ENCODE data around the gene C16orf46. TPM values are rescaled to one million over a fixed set of nuclear protein-coding genes. Genes with fewer than 3 reads are reported as not detected.

Gene C16orf46
- total and polyA plus RNA-seq, 2 of the 4 experiments (the other 2 are of a cell fraction), result 0.27 to 0.72 TPM

- Histone ChIP-seq H3K36me3 (ENCODE audit: control insufficient read depth, insufficient read depth, low read length) (no peaks in the 10 kb centered on the region), H3K4ac (ENCODE audit: low read depth, low read length) (no peak overlapping the region), H3K79me1 (ENCODE audit: low read depth in 1 of 2, low read length in 2 of 2) (no peaks in the 10 kb centered on the region), H3K4me3 (ENCODE audit: insufficient read depth, low read depth, low read length) (no peak overlapping the region), H4K5ac (ENCODE audit: low read depth, low read length) (no peak overlapping the region), H2BK20ac (ENCODE audit: low read depth, low read length) (no peak overlapping the region), H2BK120ac (ENCODE audit: low read depth, low read length) (no peak overlapping the region), H2AK9ac (replicated peaks; ENCODE audit: low read depth, low read length, poor library complexity) (no peak overlapping the region), H2BK5ac (ENCODE audit: low read depth, low read length, poor library complexity, severe bottlenecking) (no peak overlapping the region), H3K14ac (replicated peaks; ENCODE audit: low read depth, low read length) (no peak overlapping the region), H2AFZ (replicated peaks; ENCODE audit: low read length, poor library complexity) (no peak overlapping the region), H3K56ac (ENCODE audit: extremely low read depth, insufficient read depth, low read length) (no peak overlapping the region), H4K8ac (ENCODE audit: low read depth in 2 of 2, low read length in 2 of 2) (no peak overlapping the region), H3K18ac (ENCODE audit: low read depth, low read length) (no peak overlapping the region), H3K9me3 (ENCODE audit: control insufficient read depth, insufficient read depth, low read length) (no peaks in the 10 kb centered on the region), H3K4me2 (ENCODE audit: low read depth, low read length) (no peak overlapping the region), H3K27ac (ENCODE audit: insufficient read depth, low read length) (no peak overlapping the region), H3K27me3 (ENCODE audit: control insufficient read depth, insufficient read depth, low read length) (no peaks in the 10 kb centered on the region), H2BK15ac (ENCODE audit: low read depth, low read length) (no peak overlapping the region), H4K20me1 (ENCODE audit: insufficient read depth, low read length) (no peaks in the 10 kb centered on the region), H3K9ac (ENCODE audit: low read depth, low read length) (no peak overlapping the region), H3K23ac (ENCODE audit: low read depth, low read length) (no peak overlapping the region), H3K9me1 (ENCODE audit: insufficient read depth, low read length) (no peaks in the 10 kb centered on the region), H2AK5ac (ENCODE audit: low read depth, low read length) (no peak overlapping the region), H3K4me1 (ENCODE audit: control insufficient read depth, insufficient read depth, low read length) (no peaks in the 10 kb centered on the region), H4K91ac (ENCODE audit: insufficient read depth, low read depth, low read length) (no peak overlapping the region)
- no TSS peak for BruUV-seq (replicated peaks)
- in situ Hi-C loops (cut with MboI; ENCODE audit: low sequenced_read_pairs), result no loop called here
- no CpG with 5 or more reads among the region's 10 CpGs for WGBS, 2 experiments (ENCODE audit: extremely low coverage in 2 of 2, insufficient read length in 1 of 2)
- ATAC-seq (ENCODE audit: low read depth) (no peak), DNase-seq (no peak)
- dilution Hi-C loops (cut with HindIII; ENCODE audit: low sequenced_read_pairs, unreplicated experiment), result no loop called here
- TF ChIP-seq POLR2A (IDR thresholded peaks at IDR 0.05; ENCODE audit: low read depth, low read length), result no peak
- TF ChIP-seq BHLHE40 (IDR thresholded peaks at IDR 0.05; ENCODE audit: low read depth, low read length), result no peak
- no peak for TF ChIP-seq FOS (IDR thresholded peaks at IDR 0.05; ENCODE audit: low read depth, low read length)
- TF ChIP-seq CEBPB (IDR thresholded peaks at IDR 0.05; ENCODE audit: low read depth, low read length), result no peak
- TF ChIP-seq, protein P1, sequence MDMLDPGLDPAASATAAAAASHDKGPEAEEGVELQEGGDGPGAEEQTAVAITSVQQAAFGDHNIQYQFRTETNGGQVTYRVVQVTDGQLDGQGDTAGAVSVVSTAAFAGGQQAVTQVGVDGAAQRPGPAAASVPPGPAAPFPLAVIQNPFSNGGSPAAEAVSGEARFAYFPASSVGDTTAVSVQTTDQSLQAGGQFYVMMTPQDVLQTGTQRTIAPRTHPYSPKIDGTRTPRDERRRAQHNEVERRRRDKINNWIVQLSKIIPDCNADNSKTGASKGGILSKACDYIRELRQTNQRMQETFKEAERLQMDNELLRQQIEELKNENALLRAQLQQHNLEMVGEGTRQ (IDR thresholded peaks at IDR 0.05; ENCODE audit: low read depth, low read length), result no peak
- TF ChIP-seq CTCF (conservative IDR thresholded peaks at IDR 0.05; ENCODE audit: low read depth, low read length), result no peak
- TF ChIP-seq CHD1 (IDR thresholded peaks at IDR 0.05; ENCODE audit: low read depth, low read length), result no peak
- no peak for TF ChIP-seq MXI1 (IDR thresholded peaks at IDR 0.05; ENCODE audit: borderline replicate concordance, low read depth, low read length)
- no peak for TF ChIP-seq NFE2L2 (IDR thresholded peaks at IDR 0.05; ENCODE audit: low read depth, low read length)
- ChIA-PET CTCF (interaction anchor here (0.6 kb wide), 1 partner anchor 151 kb away, joined by 3 read pairs; no protein-coding TSS in a partner anchor), POLR2A (ENCODE audit: unreplicated experiment) (no interaction called here)
- intact Hi-C loops (cut with micrococcal nuclease), result no loop called here
Measured at GRCh38 chr16:81061307-81061640, 15.8 kb downstream of the C16orf46 start.
